ENCODE results near the gene ATP23. TPM values are rescaled to one million over a fixed set of nuclear protein-coding genes. Genes with fewer than 3 reads are reported as not detected.

The ATP23 gene
- total RNA-seq, 1 experiment from 2014 or later = 6.1 TPM

DNA sequence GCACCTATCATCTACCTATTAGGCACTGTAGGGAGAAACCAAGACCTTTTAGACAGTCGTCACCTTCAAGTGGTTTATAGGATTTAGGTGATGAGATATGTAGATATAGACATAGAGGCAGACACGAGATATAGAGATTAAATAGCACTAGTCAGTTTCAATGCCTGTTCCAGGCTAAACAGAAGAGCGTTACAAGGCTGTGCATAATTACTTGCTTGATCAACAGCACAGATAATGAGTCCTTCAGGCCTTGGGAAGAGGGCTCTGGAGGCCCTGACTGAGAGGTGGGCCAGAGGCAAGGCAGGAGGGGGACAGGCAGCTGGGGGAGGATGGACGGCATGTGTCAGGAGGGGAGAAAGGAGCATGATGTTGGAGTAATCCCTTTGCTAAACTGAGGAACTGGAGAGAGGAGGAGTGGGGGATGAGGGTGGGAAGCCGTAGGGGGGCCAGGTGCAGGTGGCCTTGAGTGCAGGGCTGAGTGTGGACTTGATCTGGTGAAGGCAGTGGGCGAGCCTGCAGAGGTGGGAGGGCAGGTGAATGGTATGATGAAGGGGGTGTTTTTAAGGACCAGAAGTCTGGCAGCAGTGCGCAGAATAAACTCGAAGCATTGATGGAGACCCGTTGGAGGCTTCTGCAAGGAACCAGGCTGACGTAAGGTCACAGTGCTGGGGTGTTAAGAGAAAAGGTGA lies 43.9 kb upstream of the ATP23 start:
- no peak for TF ChIP-seq SOX15 (CRISPR knock-in tag; IDR thresholded peaks at IDR 0.05)
- no peak for TF ChIP-seq SMAD3 (CRISPR knock-in tag; IDR thresholded peaks at IDR 0.05; ENCODE audit: borderline replicate concordance)
- TF ChIP-seq RORB (CRISPR knock-in tag; IDR thresholded peaks at IDR 0.05) = no peak
- TF ChIP-seq JAZF1 (CRISPR knock-in tag; IDR thresholded peaks at IDR 0.05) = no peak
- TF ChIP-seq, protein P1, sequence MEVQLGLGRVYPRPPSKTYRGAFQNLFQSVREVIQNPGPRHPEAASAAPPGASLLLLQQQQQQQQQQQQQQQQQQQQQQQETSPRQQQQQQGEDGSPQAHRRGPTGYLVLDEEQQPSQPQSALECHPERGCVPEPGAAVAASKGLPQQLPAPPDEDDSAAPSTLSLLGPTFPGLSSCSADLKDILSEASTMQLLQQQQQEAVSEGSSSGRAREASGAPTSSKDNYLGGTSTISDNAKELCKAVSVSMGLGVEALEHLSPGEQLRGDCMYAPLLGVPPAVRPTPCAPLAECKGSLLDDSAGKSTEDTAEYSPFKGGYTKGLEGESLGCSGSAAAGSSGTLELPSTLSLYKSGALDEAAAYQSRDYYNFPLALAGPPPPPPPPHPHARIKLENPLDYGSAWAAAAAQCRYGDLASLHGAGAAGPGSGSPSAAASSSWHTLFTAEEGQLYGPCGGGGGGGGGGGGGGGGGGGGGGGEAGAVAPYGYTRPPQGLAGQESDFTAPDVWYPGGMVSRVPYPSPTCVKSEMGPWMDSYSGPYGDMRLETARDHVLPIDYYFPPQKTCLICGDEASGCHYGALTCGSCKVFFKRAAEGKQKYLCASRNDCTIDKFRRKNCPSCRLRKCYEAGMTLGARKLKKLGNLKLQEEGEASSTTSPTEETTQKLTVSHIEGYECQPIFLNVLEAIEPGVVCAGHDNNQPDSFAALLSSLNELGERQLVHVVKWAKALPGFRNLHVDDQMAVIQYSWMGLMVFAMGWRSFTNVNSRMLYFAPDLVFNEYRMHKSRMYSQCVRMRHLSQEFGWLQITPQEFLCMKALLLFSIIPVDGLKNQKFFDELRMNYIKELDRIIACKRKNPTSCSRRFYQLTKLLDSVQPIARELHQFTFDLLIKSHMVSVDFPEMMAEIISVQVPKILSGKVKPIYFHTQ (CRISPR knock-in tag; IDR thresholded peaks at IDR 0.05) = no peak
- no peak for TF ChIP-seq ZNF423 (CRISPR knock-in tag; IDR thresholded peaks at IDR 0.05)
- TF ChIP-seq, protein P2, sequence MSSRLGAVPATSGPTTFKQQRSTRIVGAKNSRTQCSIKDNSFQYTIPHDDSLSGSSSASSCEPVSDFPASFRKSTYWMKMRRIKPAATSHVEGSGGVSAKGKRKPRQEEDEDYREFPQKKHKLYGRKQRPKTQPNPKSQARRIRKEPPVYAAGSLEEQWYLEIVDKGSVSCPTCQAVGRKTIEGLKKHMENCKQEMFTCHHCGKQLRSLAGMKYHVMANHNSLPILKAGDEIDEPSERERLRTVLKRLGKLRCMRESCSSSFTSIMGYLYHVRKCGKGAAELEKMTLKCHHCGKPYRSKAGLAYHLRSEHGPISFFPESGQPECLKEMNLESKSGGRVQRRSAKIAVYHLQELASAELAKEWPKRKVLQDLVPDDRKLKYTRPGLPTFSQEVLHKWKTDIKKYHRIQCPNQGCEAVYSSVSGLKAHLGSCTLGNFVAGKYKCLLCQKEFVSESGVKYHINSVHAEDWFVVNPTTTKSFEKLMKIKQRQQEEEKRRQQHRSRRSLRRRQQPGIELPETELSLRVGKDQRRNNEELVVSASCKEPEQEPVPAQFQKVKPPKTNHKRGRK (CRISPR knock-in tag; IDR thresholded peaks at IDR 0.05; ENCODE audit: borderline replicate concordance) = no peak
- no peak for TF ChIP-seq GRHL2 (CRISPR knock-in tag; IDR thresholded peaks at IDR 0.05; ENCODE audit: insufficient replicate concordance, severe bottlenecking)
- TF ChIP-seq TEAD4 (CRISPR knock-in tag; IDR thresholded peaks at IDR 0.05) = no peak
- TF ChIP-seq, protein P3, sequence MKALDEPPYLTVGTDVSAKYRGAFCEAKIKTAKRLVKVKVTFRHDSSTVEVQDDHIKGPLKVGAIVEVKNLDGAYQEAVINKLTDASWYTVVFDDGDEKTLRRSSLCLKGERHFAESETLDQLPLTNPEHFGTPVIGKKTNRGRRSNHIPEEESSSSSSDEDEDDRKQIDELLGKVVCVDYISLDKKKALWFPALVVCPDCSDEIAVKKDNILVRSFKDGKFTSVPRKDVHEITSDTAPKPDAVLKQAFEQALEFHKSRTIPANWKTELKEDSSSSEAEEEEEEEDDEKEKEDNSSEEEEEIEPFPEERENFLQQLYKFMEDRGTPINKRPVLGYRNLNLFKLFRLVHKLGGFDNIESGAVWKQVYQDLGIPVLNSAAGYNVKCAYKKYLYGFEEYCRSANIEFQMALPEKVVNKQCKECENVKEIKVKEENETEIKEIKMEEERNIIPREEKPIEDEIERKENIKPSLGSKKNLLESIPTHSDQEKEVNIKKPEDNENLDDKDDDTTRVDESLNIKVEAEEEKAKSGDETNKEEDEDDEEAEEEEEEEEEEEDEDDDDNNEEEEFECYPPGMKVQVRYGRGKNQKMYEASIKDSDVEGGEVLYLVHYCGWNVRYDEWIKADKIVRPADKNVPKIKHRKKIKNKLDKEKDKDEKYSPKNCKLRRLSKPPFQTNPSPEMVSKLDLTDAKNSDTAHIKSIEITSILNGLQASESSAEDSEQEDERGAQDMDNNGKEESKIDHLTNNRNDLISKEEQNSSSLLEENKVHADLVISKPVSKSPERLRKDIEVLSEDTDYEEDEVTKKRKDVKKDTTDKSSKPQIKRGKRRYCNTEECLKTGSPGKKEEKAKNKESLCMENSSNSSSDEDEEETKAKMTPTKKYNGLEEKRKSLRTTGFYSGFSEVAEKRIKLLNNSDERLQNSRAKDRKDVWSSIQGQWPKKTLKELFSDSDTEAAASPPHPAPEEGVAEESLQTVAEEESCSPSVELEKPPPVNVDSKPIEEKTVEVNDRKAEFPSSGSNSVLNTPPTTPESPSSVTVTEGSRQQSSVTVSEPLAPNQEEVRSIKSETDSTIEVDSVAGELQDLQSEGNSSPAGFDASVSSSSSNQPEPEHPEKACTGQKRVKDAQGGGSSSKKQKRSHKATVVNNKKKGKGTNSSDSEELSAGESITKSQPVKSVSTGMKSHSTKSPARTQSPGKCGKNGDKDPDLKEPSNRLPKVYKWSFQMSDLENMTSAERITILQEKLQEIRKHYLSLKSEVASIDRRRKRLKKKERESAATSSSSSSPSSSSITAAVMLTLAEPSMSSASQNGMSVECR (CRISPR knock-in tag; IDR thresholded peaks at IDR 0.05; ENCODE audit: borderline replicate concordance) = no peak
- TF ChIP-seq, protein P4, sequence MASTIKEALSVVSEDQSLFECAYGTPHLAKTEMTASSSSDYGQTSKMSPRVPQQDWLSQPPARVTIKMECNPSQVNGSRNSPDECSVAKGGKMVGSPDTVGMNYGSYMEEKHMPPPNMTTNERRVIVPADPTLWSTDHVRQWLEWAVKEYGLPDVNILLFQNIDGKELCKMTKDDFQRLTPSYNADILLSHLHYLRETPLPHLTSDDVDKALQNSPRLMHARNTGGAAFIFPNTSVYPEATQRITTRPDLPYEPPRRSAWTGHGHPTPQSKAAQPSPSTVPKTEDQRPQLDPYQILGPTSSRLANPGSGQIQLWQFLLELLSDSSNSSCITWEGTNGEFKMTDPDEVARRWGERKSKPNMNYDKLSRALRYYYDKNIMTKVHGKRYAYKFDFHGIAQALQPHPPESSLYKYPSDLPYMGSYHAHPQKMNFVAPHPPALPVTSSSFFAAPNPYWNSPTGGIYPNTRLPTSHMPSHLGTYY (CRISPR knock-in tag; IDR thresholded peaks at IDR 0.05) = no peak
- TF ChIP-seq MYBL2 (CRISPR knock-in tag; IDR thresholded peaks at IDR 0.05) = no peak
- no peak for TF ChIP-seq CBFB (CRISPR knock-in tag; IDR thresholded peaks at IDR 0.05; ENCODE audit: low read depth)
- TF ChIP-seq IRF2 (CRISPR knock-in tag; IDR thresholded peaks at IDR 0.05; ENCODE audit: borderline replicate concordance, low read depth) = no peak
- no peak for TF ChIP-seq ZNF671 (CRISPR knock-in tag; IDR thresholded peaks at IDR 0.05)
- TF ChIP-seq, protein P5, sequence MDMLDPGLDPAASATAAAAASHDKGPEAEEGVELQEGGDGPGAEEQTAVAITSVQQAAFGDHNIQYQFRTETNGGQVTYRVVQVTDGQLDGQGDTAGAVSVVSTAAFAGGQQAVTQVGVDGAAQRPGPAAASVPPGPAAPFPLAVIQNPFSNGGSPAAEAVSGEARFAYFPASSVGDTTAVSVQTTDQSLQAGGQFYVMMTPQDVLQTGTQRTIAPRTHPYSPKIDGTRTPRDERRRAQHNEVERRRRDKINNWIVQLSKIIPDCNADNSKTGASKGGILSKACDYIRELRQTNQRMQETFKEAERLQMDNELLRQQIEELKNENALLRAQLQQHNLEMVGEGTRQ (CRISPR knock-in tag; IDR thresholded peaks at IDR 0.05) = no peak
- TF ChIP-seq GABPB1 (CRISPR knock-in tag; IDR thresholded peaks at IDR 0.05) = no peak
- TF ChIP-seq NR2C2 (CRISPR knock-in tag; IDR thresholded peaks at IDR 0.05) = no peak
- no peak for TF ChIP-seq NFYB (CRISPR knock-in tag; conservative IDR thresholded peaks at IDR 0.05; ENCODE audit: low read depth)
- TF ChIP-seq, protein P6, sequence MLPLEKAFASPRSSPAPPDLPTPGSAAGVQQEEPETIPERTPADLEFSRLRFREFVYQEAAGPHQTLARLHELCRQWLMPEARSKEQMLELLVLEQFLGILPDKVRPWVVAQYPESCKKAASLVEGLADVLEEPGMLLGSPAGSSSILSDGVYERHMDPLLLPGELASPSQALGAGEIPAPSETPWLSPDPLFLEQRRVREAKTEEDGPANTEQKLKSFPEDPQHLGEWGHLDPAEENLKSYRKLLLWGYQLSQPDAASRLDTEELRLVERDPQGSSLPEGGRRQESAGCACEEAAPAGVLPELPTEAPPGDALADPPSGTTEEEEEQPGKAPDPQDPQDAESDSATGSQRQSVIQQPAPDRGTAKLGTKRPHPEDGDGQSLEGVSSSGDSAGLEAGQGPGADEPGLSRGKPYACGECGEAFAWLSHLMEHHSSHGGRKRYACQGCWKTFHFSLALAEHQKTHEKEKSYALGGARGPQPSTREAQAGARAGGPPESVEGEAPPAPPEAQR (CRISPR knock-in tag; IDR thresholded peaks at IDR 0.05) = no peak
- Mint-ChIP-seq H3K4me1 (peaks cover 42% of the 10 kb centered on the region), H3K27me3 (ENCODE audit: low read depth) (peaks cover 32% of the 10 kb centered on the region), H3K4me3 (peak overlapping the region; percentile 78), H3K9me3 (0 out of 2 replicates have a peak, but pooled peaks cover 4% of the 10 kb centered on the region), H3K36me3 (no peaks in the 10 kb centered on the region), H3K27ac (0 out of 2 replicates have a peak overlapping the region, but pooled peaks have one; percentile 40)
- ATAC-seq (no peak), DNase-seq (ENCODE audit: low spot score) (no peak)
- POLR2A ChIA-PET = interaction anchor here (1.2 to 4.3 kb wide), 5 partner anchors 9 to 65 kb away, joined by 7 to 64 read pairs (median 11); partner anchors contain the start of gene CTDSP2
- CTCF ChIA-PET = interaction anchor here (0.8 to 5.1 kb wide), 25 partner anchors 7 to 145 kb away, joined by 3 to 77 read pairs (median 6); partner anchors contain the start of genes CDK4, CTDSP2, EEF1AKMT3 and METTL1

All from WTC11 (cell line).